ENCODE results near the gene GULP1. TPM values are rescaled to one million over a fixed set of nuclear protein-coding genes. Genes with fewer than 3 reads are reported as not detected.

The GULP1 gene
- total RNA-seq, 1 donor = 21.7 TPM

DNA sequence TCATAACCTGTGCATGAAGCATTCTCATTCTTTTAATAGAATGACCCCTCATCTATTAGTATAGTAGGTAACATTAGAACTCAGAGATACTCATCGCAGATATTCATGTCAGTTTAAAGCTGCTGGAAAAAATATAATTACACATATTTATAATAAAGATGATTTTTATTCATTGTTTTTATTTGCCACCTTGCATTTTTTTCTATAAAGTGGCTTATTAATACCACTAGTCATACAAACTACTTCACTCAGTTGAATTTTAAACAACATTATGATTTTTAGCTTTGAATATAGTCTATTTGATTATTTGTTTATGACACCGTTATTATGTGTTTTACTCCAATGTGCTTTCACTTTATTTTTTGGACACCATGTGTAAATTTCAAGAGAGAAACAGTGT is 23.9 kb upstream of the GULP1 start:
- Histone ChIP-seq H2AFZ (ENCODE audit: low read length) (no peak overlapping the region), H4K20me1 (ENCODE audit: insufficient read depth, low read length) (no peaks in the 10 kb centered on the region), H3K79me2 (ENCODE audit: insufficient read depth, low read length) (no peaks in the 10 kb centered on the region), H3K27me3 (ENCODE audit: insufficient read depth, low read length) (no peaks in the 10 kb centered on the region), H3K9me3 (ENCODE audit: low read depth, low read length) (no peaks in the 10 kb centered on the region), H3K4me1 (ENCODE audit: insufficient read depth, low read length) (no peaks in the 10 kb centered on the region), H3K4me3 (ENCODE audit: insufficient read depth, low read length) (no peak overlapping the region), H3K36me3 (ENCODE audit: insufficient read depth, low read length) (no peaks in the 10 kb centered on the region), H3K4me2 (ENCODE audit: insufficient read depth, low read length) (no peak overlapping the region), H3K27ac (ENCODE audit: low read depth, low read length) (no peak overlapping the region)
- TF ChIP-seq, protein P1, sequence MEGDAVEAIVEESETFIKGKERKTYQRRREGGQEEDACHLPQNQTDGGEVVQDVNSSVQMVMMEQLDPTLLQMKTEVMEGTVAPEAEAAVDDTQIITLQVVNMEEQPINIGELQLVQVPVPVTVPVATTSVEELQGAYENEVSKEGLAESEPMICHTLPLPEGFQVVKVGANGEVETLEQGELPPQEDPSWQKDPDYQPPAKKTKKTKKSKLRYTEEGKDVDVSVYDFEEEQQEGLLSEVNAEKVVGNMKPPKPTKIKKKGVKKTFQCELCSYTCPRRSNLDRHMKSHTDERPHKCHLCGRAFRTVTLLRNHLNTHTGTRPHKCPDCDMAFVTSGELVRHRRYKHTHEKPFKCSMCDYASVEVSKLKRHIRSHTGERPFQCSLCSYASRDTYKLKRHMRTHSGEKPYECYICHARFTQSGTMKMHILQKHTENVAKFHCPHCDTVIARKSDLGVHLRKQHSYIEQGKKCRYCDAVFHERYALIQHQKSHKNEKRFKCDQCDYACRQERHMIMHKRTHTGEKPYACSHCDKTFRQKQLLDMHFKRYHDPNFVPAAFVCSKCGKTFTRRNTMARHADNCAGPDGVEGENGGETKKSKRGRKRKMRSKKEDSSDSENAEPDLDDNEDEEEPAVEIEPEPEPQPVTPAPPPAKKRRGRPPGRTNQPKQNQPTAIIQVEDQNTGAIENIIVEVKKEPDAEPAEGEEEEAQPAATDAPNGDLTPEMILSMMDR (IDR thresholded peaks at IDR 0.05; ENCODE audit: extremely low read depth, low read depth, low read length) = no peak
- no peak for DNase-seq (ENCODE audit: insufficient read length, low spot score, missing footprints)

DNA sequence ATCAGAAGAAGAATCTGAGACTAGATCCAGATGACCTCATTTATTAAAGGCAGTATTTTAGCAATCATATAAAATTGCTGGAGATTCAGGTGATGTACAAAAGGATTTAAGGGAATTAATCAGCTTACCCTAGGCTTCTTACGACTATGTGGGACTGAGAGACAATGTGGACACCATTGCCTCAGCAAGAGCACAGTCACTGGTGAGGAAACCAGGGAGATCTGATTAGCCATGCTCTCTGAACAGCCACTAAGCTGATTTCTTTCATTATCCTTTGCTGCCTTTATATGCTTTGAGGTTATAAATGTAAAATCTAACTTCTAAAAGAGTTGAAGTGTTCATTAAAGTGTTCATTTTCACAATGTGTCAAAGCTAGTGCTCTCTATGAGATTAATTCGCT is 22.7 kb upstream of the GULP1 start:
- Histone ChIP-seq H3K4me1 (ENCODE audit: insufficient read depth, low read length) (no peaks in the 10 kb centered on the region), H3K79me2 (ENCODE audit: insufficient read depth, low read length) (no peaks in the 10 kb centered on the region), H2AFZ (ENCODE audit: low read length) (no peak overlapping the region), H3K9me3 (ENCODE audit: low read depth, low read length) (no peaks in the 10 kb centered on the region), H4K20me1 (ENCODE audit: insufficient read depth, low read length) (no peaks in the 10 kb centered on the region), H3K36me3 (ENCODE audit: insufficient read depth, low read length) (no peaks in the 10 kb centered on the region), H3K27ac (ENCODE audit: low read depth, low read length) (no peak overlapping the region), H3K4me2 (ENCODE audit: insufficient read depth, low read length) (no peak overlapping the region), H3K4me3 (ENCODE audit: insufficient read depth, low read length) (no peak overlapping the region), H3K27me3 (ENCODE audit: insufficient read depth, low read length) (no peaks in the 10 kb centered on the region)
- TF ChIP-seq, protein P1 (IDR thresholded peaks at IDR 0.05; ENCODE audit: extremely low read depth, low read depth, low read length) = no peak
- DNase-seq (ENCODE audit: insufficient read length, low spot score, missing footprints) = no peak

DNA sequence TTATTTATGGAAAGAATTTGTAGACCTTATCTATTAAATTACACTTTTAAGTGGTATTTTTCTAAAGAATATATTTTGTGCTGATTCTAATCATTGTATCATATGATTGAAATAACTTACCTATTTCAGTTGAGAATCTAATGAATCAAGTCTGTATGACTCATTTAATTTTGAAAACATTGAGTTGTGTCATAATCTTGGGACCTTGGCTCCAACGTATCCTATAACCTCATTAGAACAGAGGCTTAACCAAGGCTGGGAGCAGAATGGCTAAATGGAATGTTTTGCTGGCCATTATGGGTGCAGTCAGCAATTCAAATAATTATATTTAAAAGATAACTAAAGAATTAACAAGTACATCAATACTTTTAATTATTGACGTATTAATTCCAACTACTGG is 19.6 kb upstream of the GULP1 start:
- H3K4me2 ChIP-seq (ENCODE audit: insufficient read depth, low read length) = no peak overlapping the region
- no peaks in the 10 kb centered on the region for H4K20me1 ChIP-seq (ENCODE audit: insufficient read depth, low read length)
- no peak overlapping the region for H3K4me3 ChIP-seq (ENCODE audit: insufficient read depth, low read length)
- TF ChIP-seq, protein P1 (IDR thresholded peaks at IDR 0.05; ENCODE audit: extremely low read depth, low read depth, low read length) = no peak
- DNase-seq (ENCODE audit: insufficient read length, low spot score, missing footprints) = no peak
- H3K27me3 ChIP-seq (ENCODE audit: insufficient read depth, low read length) = no peaks in the 10 kb centered on the region
- no peaks in the 10 kb centered on the region for H3K4me1 ChIP-seq (ENCODE audit: insufficient read depth, low read length)
- no peaks in the 10 kb centered on the region for H3K9me3 ChIP-seq (ENCODE audit: low read depth, low read length)
- H3K27ac ChIP-seq (ENCODE audit: low read depth, low read length) = no peak overlapping the region
- H2AFZ ChIP-seq (ENCODE audit: low read length) = no peak overlapping the region
- H3K36me3 ChIP-seq (ENCODE audit: insufficient read depth, low read length) = no peaks in the 10 kb centered on the region
- no peaks in the 10 kb centered on the region for H3K79me2 ChIP-seq (ENCODE audit: insufficient read depth, low read length)

DNA sequence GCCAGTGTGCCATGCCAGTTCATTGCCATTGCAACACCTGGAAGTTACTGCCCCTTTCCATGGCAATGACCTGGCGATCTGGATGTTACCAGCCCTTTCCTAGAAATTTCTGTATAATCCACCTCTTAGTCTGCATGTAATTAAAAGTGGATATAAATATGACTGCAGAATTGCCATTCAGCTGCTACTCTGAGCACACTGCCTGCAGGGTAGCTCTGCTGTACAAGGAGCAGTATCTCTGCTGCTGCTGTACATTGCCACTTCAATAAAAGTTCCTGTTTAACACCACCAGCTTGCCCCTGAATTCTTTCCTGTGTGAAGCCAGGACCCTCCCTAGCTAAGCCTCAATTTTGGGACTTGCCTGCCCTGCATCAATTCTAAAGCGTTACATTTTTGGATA is 17.4 kb upstream of the GULP1 start:
- no peaks in the 10 kb centered on the region for H3K27me3 ChIP-seq (ENCODE audit: insufficient read depth, low read length)
- no peaks in the 10 kb centered on the region for H3K9me3 ChIP-seq (ENCODE audit: low read depth, low read length)
- no peak overlapping the region for H2AFZ ChIP-seq (ENCODE audit: low read length)
- no peaks in the 10 kb centered on the region for H3K79me2 ChIP-seq (ENCODE audit: insufficient read depth, low read length)
- H3K4me2 ChIP-seq (ENCODE audit: insufficient read depth, low read length) = no peak overlapping the region
- DNase-seq (ENCODE audit: insufficient read length, low spot score, missing footprints) = no peak
- TF ChIP-seq, protein P1 (IDR thresholded peaks at IDR 0.05; ENCODE audit: extremely low read depth, low read depth, low read length) = no peak
- no peaks in the 10 kb centered on the region for H4K20me1 ChIP-seq (ENCODE audit: insufficient read depth, low read length)
- no peak overlapping the region for H3K27ac ChIP-seq (ENCODE audit: low read depth, low read length)
- no peak overlapping the region for H3K4me3 ChIP-seq (ENCODE audit: insufficient read depth, low read length)
- H3K36me3 ChIP-seq (ENCODE audit: insufficient read depth, low read length) = no peaks in the 10 kb centered on the region
- no peaks in the 10 kb centered on the region for H3K4me1 ChIP-seq (ENCODE audit: insufficient read depth, low read length)
